ENCODE data around the gene RASSF10.

The RASSF10 gene

GRCh38 chr11:12995823-12996222, 13.3 kb upstream of the RASSF10 start:
- no peaks in the 10 kb centered on the region for H3K36me3 ChIP-seq (ENCODE audit: control insufficient read depth, insufficient read depth, low read length)
- H3K9ac ChIP-seq (ENCODE audit: low read depth, low read length): no peak overlapping the region
- H3K9me3 ChIP-seq (ENCODE audit: control insufficient read depth, insufficient read depth, low read length): no peaks in the 10 kb centered on the region
- no peaks in the 10 kb centered on the region for H3K27me3 ChIP-seq (ENCODE audit: control insufficient read depth, insufficient read depth, low read length)
- H3K4me1 ChIP-seq (ENCODE audit: control insufficient read depth, insufficient read depth, low read length): no peaks in the 10 kb centered on the region
- no peak overlapping the region for H3K4me3 ChIP-seq (ENCODE audit: low read depth, low read length)

GRCh38 chr11:12997168-12997567, 11.9 kb upstream of the RASSF10 start:
- Histone ChIP-seq H3K9ac (ENCODE audit: low read depth, low read length) (no peak overlapping the region), H3K36me3 (ENCODE audit: control insufficient read depth, insufficient read depth, low read length) (no peaks in the 10 kb centered on the region), H3K4me3 (ENCODE audit: low read depth, low read length) (no peak overlapping the region), H3K4me1 (ENCODE audit: control insufficient read depth, insufficient read depth, low read length) (no peaks in the 10 kb centered on the region), H3K9me3 (ENCODE audit: control insufficient read depth, insufficient read depth, low read length) (no peaks in the 10 kb centered on the region), H3K27me3 (ENCODE audit: control insufficient read depth, insufficient read depth, low read length) (no peaks in the 10 kb centered on the region)

- H3K27me3 ChIP-seq (ENCODE audit: control insufficient read depth, insufficient read depth, low read length): no peaks in the 10 kb centered on the region
- H3K4me3 ChIP-seq (ENCODE audit: low read depth, low read length): no peak overlapping the region
- no peaks in the 10 kb centered on the region for H3K36me3 ChIP-seq (ENCODE audit: control insufficient read depth, insufficient read depth, low read length)
- no peak overlapping the region for H3K9ac ChIP-seq (ENCODE audit: low read depth, low read length)
- no peaks in the 10 kb centered on the region for H3K4me1 ChIP-seq (ENCODE audit: control insufficient read depth, insufficient read depth, low read length)
- H3K9me3 ChIP-seq (ENCODE audit: control insufficient read depth, insufficient read depth, low read length): no peaks in the 10 kb centered on the region
Measured at GRCh38 chr11:12998336-12998735, 10.8 kb upstream of the RASSF10 start.

- Histone ChIP-seq H3K4me1 (ENCODE audit: control insufficient read depth, insufficient read depth, low read length) (peaks cover 5% of the 10 kb centered on the region), H3K9me3 (ENCODE audit: control insufficient read depth, insufficient read depth, low read length) (no peaks in the 10 kb centered on the region), H3K27me3 (ENCODE audit: control insufficient read depth, insufficient read depth, low read length) (no peaks in the 10 kb centered on the region), H3K36me3 (ENCODE audit: control insufficient read depth, insufficient read depth, low read length) (no peaks in the 10 kb centered on the region), H3K4me3 (ENCODE audit: low read depth, low read length) (no peak overlapping the region), H3K9ac (ENCODE audit: low read depth, low read length) (no peak overlapping the region)
Measured at GRCh38 chr11:12999597-12999996, 9.5 kb upstream of the RASSF10 start.

GRCh38 chr11:13000116-13000515, 9.0 kb upstream of the RASSF10 start:
- H3K27me3 ChIP-seq (ENCODE audit: control insufficient read depth, insufficient read depth, low read length): no peaks in the 10 kb centered on the region

GRCh38 chr11:13000721-13001120, 8.4 kb upstream of the RASSF10 start:
- H3K36me3 ChIP-seq (ENCODE audit: control insufficient read depth, insufficient read depth, low read length): no peaks in the 10 kb centered on the region
- no peak overlapping the region for H3K4me3 ChIP-seq (ENCODE audit: low read depth, low read length)

More at GRCh38 chr11:13000116-13000515, 9.0 kb upstream of the RASSF10 start:
- Histone ChIP-seq H3K36me3 (ENCODE audit: control insufficient read depth, insufficient read depth, low read length) (no peaks in the 10 kb centered on the region), H3K4me3 (ENCODE audit: low read depth, low read length) (no peak overlapping the region), H3K9me3 (ENCODE audit: control insufficient read depth, insufficient read depth, low read length) (no peaks in the 10 kb centered on the region), H3K4me1 (ENCODE audit: control insufficient read depth, insufficient read depth, low read length) (peaks cover 5% of the 10 kb centered on the region), H3K9ac (ENCODE audit: low read depth, low read length) (no peak overlapping the region)

GRCh38 chr11:13003736-13004493, 5.2 kb upstream of the RASSF10 start:
- no peak overlapping the region for H3K9ac ChIP-seq (ENCODE audit: low read depth, low read length)
- peaks cover 20% of the 10 kb centered on the region for H3K27me3 ChIP-seq (ENCODE audit: control insufficient read depth, insufficient read depth, low read length)
- peaks cover 10% of the 10 kb centered on the region for H3K4me1 ChIP-seq (ENCODE audit: control insufficient read depth, insufficient read depth, low read length)
- no peak overlapping the region for H3K4me3 ChIP-seq (ENCODE audit: low read depth, low read length)
- H3K36me3 ChIP-seq (ENCODE audit: control insufficient read depth, insufficient read depth, low read length): no peaks in the 10 kb centered on the region
- peaks cover 5% of the 10 kb centered on the region for H3K9me3 ChIP-seq (ENCODE audit: control insufficient read depth, insufficient read depth, low read length)

More at GRCh38 chr11:13000721-13001120, 8.4 kb upstream of the RASSF10 start:
- no peaks in the 10 kb centered on the region for H3K27me3 ChIP-seq (ENCODE audit: control insufficient read depth, insufficient read depth, low read length)
- H3K9me3 ChIP-seq (ENCODE audit: control insufficient read depth, insufficient read depth, low read length): no peaks in the 10 kb centered on the region
- H3K9ac ChIP-seq (ENCODE audit: low read depth, low read length): no peak overlapping the region
- peaks cover 5% of the 10 kb centered on the region for H3K4me1 ChIP-seq (ENCODE audit: control insufficient read depth, insufficient read depth, low read length)

- Histone ChIP-seq H3K4me3 (ENCODE audit: low read depth, low read length) (no peak overlapping the region), H3K36me3 (ENCODE audit: control insufficient read depth, insufficient read depth, low read length) (no peaks in the 10 kb centered on the region), H3K9me3 (ENCODE audit: control insufficient read depth, insufficient read depth, low read length) (peaks cover 5% of the 10 kb centered on the region), H3K4me1 (ENCODE audit: control insufficient read depth, insufficient read depth, low read length) (peaks cover 17% of the 10 kb centered on the region), H3K9ac (ENCODE audit: low read depth, low read length) (no peak overlapping the region), H3K27me3 (ENCODE audit: control insufficient read depth, insufficient read depth, low read length) (peaks cover 50% of the 10 kb centered on the region)
Measured at GRCh38 chr11:13007182-13008060, 1.7 kb upstream of the RASSF10 start.

- no peak overlapping the region for H3K9ac ChIP-seq (ENCODE audit: low read depth, low read length)
- peak overlapping the region; percentile 76 for H3K4me3 ChIP-seq (ENCODE audit: low read depth, low read length)
- peaks cover 56% of the 10 kb centered on the region for H3K27me3 ChIP-seq (ENCODE audit: control insufficient read depth, insufficient read depth, low read length)
- H3K4me1 ChIP-seq (ENCODE audit: control insufficient read depth, insufficient read depth, low read length): peaks cover 17% of the 10 kb centered on the region
- peaks cover 5% of the 10 kb centered on the region for H3K9me3 ChIP-seq (ENCODE audit: control insufficient read depth, insufficient read depth, low read length)
- H3K36me3 ChIP-seq (ENCODE audit: control insufficient read depth, insufficient read depth, low read length): no peaks in the 10 kb centered on the region
Measured at GRCh38 chr11:13008061-13008435, 1.1 kb upstream of the RASSF10 start.

GRCh38 chr11:13009476-13009920, 382 bp downstream of the RASSF10 start:
- Histone ChIP-seq H3K4me3 (ENCODE audit: low read depth, low read length) (peak overlapping the region; percentile 76), H3K27me3 (ENCODE audit: control insufficient read depth, insufficient read depth, low read length) (peaks cover 62% of the 10 kb centered on the region), H3K9ac (ENCODE audit: low read depth, low read length) (no peak overlapping the region), H3K9me3 (ENCODE audit: control insufficient read depth, insufficient read depth, low read length) (peaks cover 5% of the 10 kb centered on the region), H3K4me1 (ENCODE audit: control insufficient read depth, insufficient read depth, low read length) (peaks cover 12% of the 10 kb centered on the region), H3K36me3 (ENCODE audit: control insufficient read depth, insufficient read depth, low read length) (no peaks in the 10 kb centered on the region)

GRCh38 chr11:13009921-13010748, 1.0 kb downstream of the RASSF10 start:
- Histone ChIP-seq H3K4me3 (ENCODE audit: low read depth, low read length) (peak overlapping the region; percentile 76), H3K36me3 (ENCODE audit: control insufficient read depth, insufficient read depth, low read length) (no peaks in the 10 kb centered on the region), H3K9ac (ENCODE audit: low read depth, low read length) (no peak overlapping the region), H3K27me3 (ENCODE audit: control insufficient read depth, insufficient read depth, low read length) (peaks cover 62% of the 10 kb centered on the region), H3K4me1 (ENCODE audit: control insufficient read depth, insufficient read depth, low read length) (peaks cover 12% of the 10 kb centered on the region), H3K9me3 (ENCODE audit: control insufficient read depth, insufficient read depth, low read length) (peaks cover 5% of the 10 kb centered on the region)

All from iPS-15b (cell line).